Prostate gland (tissue), 2 donors: Measurements from ENCODE around the gene RBM19.

Experiments
- POLR2A ChIP-seq: fragments of 450-650 bp; IDR thresholded peaks from one replicate; pipeline ENCODE4 v1.6.1; 2016; ENCODE audit warnings: antibody characterized with exemption, mild to moderate bottlenecking
- TF ChIP-seq, protein P1 (sequence below), 4 experiments: fragments of 200-600 bp in 2 of 4; fragments of 450-650 bp in 2 of 4; sonication (generic) in 2 of 4; IDR thresholded peaks; 1 replicate in 3 of 4; 2 replicates in 1 of 4; pipeline ENCODE4 v1.5.1; 2016 to 2019; ENCODE audit warnings: antibody characterized with exemption in 4 of 4, mild to moderate bottlenecking in 2 of 4, moderate library complexity in 2 of 4

DNA sequence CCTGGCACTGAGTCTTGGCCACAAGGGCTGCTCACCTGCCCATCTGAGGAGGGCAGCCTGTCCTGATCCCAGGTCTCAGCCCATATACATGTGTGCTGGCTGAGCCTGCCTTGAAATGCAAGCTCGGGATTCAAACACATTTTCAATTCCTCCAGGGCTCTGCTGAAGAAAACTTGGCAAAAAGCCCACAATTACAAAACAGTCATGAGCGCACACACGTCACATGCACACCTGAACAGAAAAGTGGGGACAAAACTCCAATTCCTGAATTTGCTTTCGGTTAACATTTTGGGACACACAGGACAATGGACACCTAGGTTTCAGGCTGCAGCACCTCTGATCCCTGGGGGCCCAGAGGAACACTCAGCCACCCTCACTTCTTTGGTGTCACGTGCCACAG, 113.9 kb downstream of the RBM19 start:
- TF ChIP-seq, protein P1, sequence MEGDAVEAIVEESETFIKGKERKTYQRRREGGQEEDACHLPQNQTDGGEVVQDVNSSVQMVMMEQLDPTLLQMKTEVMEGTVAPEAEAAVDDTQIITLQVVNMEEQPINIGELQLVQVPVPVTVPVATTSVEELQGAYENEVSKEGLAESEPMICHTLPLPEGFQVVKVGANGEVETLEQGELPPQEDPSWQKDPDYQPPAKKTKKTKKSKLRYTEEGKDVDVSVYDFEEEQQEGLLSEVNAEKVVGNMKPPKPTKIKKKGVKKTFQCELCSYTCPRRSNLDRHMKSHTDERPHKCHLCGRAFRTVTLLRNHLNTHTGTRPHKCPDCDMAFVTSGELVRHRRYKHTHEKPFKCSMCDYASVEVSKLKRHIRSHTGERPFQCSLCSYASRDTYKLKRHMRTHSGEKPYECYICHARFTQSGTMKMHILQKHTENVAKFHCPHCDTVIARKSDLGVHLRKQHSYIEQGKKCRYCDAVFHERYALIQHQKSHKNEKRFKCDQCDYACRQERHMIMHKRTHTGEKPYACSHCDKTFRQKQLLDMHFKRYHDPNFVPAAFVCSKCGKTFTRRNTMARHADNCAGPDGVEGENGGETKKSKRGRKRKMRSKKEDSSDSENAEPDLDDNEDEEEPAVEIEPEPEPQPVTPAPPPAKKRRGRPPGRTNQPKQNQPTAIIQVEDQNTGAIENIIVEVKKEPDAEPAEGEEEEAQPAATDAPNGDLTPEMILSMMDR (IDR thresholded peaks at IDR 0.05), result no peak
- no peak for TF ChIP-seq POLR2A
